HFFc6 (cell line): ENCODE measurements around the gene FIBCD1. TPM values are rescaled to one million over a fixed set of nuclear protein-coding genes. Genes with fewer than 3 reads are reported as not detected.

Experiments used
- DNase-seq: peaks from one replicate; pipeline ENCODE4 v3.0.0-alpha.2; 2018
- H3K27ac Mint-ChIP-seq: 2 replicates; pipeline ENCODE4 v1.8.0; 2020; ENCODE audit warnings: mild to moderate bottlenecking, mixed read lengths
- H3K27me3 Mint-ChIP-seq: 2 replicates; pipeline ENCODE4 v1.8.0; 2021; ENCODE audit warnings: mild to moderate bottlenecking, moderate library complexity, mixed read lengths; ENCODE audit not compliant: insufficient read depth
- H3K36me3 Mint-ChIP-seq: 2 replicates; pipeline ENCODE4 v1.8.0; 2021; ENCODE audit warnings: low read depth, mixed read lengths
- H3K4me1 Mint-ChIP-seq: 2 replicates; pipeline ENCODE4 v1.8.0; 2020; ENCODE audit warnings: low read depth, mixed read lengths
- H3K4me3 Mint-ChIP-seq: 2 replicates; pipeline ENCODE4 v1.8.0; 2020; ENCODE audit warnings: mild to moderate bottlenecking, moderate library complexity, mixed read lengths
- H3K9me3 Mint-ChIP-seq: 2 replicates; pipeline ENCODE4 v1.8.0; 2020; ENCODE audit warnings: mild to moderate bottlenecking, mixed read lengths
- total RNA-seq, 6 experiments: library from RNA; stranded (reverse); fragmentation: NEBNext Ultra II Directional; extraction: Animal tissue kit (Norgen Biotek cat#: 25700); gene quantifications; 2 replicates in 1 of 6; 3 replicates in 5 of 6; pipeline ENCODE4 v1.2.3, GENCODE V29; 2021
- TF ChIP-seq, protein P1 (sequence below): fragments of 200-600 bp; sonication (generic); IDR thresholded peaks from 2 replicates; pipeline ENCODE4 v1.5.0; 2021; ENCODE audit warnings: antibody characterized with exemption, mild to moderate bottlenecking

The FIBCD1 gene
- total RNA-seq, 6 experiments from 2014 or later = 1.5 to 9.0 (median 8.0) TPM

GRCh38 chr9:130940693-130941576, 1.9 kb upstream of the FIBCD1 start:
- no peak overlapping the region for H3K4me3 Mint-ChIP-seq

GRCh38 chr9:130940027-130940549, 1.0 kb upstream of the FIBCD1 start:
- peaks cover 25% of the 10 kb centered on the region for H3K4me1 Mint-ChIP-seq
- no peak for DNase-seq
- H3K36me3 Mint-ChIP-seq = no peaks in the 10 kb centered on the region
- H3K27ac Mint-ChIP-seq = no peak overlapping the region
- no peak overlapping the region; the same call in 1 of the 2 replicates for H3K4me3 Mint-ChIP-seq
- peaks cover 33% of the 10 kb centered on the region for H3K27me3 Mint-ChIP-seq
- TF ChIP-seq, protein P1, sequence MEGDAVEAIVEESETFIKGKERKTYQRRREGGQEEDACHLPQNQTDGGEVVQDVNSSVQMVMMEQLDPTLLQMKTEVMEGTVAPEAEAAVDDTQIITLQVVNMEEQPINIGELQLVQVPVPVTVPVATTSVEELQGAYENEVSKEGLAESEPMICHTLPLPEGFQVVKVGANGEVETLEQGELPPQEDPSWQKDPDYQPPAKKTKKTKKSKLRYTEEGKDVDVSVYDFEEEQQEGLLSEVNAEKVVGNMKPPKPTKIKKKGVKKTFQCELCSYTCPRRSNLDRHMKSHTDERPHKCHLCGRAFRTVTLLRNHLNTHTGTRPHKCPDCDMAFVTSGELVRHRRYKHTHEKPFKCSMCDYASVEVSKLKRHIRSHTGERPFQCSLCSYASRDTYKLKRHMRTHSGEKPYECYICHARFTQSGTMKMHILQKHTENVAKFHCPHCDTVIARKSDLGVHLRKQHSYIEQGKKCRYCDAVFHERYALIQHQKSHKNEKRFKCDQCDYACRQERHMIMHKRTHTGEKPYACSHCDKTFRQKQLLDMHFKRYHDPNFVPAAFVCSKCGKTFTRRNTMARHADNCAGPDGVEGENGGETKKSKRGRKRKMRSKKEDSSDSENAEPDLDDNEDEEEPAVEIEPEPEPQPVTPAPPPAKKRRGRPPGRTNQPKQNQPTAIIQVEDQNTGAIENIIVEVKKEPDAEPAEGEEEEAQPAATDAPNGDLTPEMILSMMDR = no peak
- H3K9me3 Mint-ChIP-seq = no peaks in the 10 kb centered on the region

More at GRCh38 chr9:130940693-130941576, 1.9 kb upstream of the FIBCD1 start:
- TF ChIP-seq, protein P1 = peak; percentile 90
- DNase-seq = no peak
- peaks cover 36% of the 10 kb centered on the region for H3K27me3 Mint-ChIP-seq
- no peak overlapping the region for H3K27ac Mint-ChIP-seq
- H3K4me1 Mint-ChIP-seq = peaks cover 19% of the 10 kb centered on the region
- H3K36me3 Mint-ChIP-seq = no peaks in the 10 kb centered on the region
- H3K9me3 Mint-ChIP-seq = no peaks in the 10 kb centered on the region

DNA sequence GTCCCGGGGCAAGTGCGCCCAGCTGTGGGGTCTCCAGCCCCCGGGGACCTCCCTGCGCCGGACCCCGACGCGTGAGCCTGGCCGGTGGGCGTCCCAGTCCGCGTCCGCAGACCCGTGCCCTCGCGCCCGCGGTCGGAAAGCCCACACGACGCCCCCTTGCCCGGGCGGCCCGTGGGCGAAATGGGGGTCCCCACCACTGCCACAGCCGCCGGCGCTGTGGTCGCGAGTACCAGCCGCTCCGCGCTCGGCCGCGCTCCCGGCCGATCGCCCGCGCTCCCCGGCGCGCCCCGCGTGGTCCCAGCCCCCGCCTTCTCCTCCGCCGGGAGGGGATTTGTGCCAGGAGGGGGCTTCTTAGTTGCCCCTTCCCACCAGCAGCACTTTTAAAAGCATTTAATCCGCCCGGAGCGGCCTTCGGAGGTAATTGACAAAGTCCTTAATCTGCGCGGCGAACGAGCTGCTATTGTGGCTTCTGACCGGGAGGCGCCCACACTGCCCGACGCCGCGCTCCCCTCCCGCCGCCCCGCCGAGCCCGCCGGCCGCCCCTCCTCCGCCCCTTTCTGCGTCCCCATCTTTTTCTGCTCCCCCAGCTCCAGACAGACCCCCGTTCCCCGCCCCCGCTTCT, 469 bp upstream of the FIBCD1 start:
- Mint-ChIP-seq H3K36me3 (no peaks in the 10 kb centered on the region), H3K4me1 (peaks cover 31% of the 10 kb centered on the region), H3K27me3 (peaks cover 33% of the 10 kb centered on the region), H3K27ac (no peak overlapping the region), H3K4me3 (no peak overlapping the region; the same call in 1 of the 2 replicates), H3K9me3 (no peaks in the 10 kb centered on the region)
- TF ChIP-seq, protein P1 = peak; percentile 52; the same call in 1 of the 2 replicates
- no peak for DNase-seq

- no peaks in the 10 kb centered on the region for H3K36me3 Mint-ChIP-seq
- H3K27ac Mint-ChIP-seq = no peak overlapping the region
- H3K4me3 Mint-ChIP-seq = peak overlapping the region; percentile 60
- peaks cover 24% of the 10 kb centered on the region for H3K27me3 Mint-ChIP-seq
- peaks cover 33% of the 10 kb centered on the region for H3K4me1 Mint-ChIP-seq
- TF ChIP-seq, protein P1 = no peak
- H3K9me3 Mint-ChIP-seq = no peaks in the 10 kb centered on the region
- DNase-seq = no peak
These were observed 829 bp downstream of the FIBCD1 start for GRCh38 chr9:130938184-130938651.

- DNase-seq = no peak
- H3K27me3 Mint-ChIP-seq = peaks cover 24% of the 10 kb centered on the region
- peaks cover 41% of the 10 kb centered on the region for H3K4me1 Mint-ChIP-seq
- H3K36me3 Mint-ChIP-seq = no peaks in the 10 kb centered on the region
- TF ChIP-seq, protein P1 = no peak
- peak overlapping the region; percentile 78; the same call in 1 of the 2 replicates for H3K27ac Mint-ChIP-seq
- H3K9me3 Mint-ChIP-seq = no peaks in the 10 kb centered on the region
- peak overlapping the region; percentile 60 for H3K4me3 Mint-ChIP-seq
These were observed 1.6 kb downstream of the FIBCD1 start for GRCh38 chr9:130937146-130938076.
